Sigmoid colon (tissue), 4 donors: Measurements from ENCODE around the gene PPARA.

Experiments used
- POLR2AphosphoS5 ChIP-seq, 4 donors: sonication (generic); formaldehyde crosslinking; IDR thresholded peaks; one replicate each; pipeline ENCODE4 v1.6.1; 2017; ENCODE audit warnings: antibody characterized with exemption in 4 of 4
- TF ChIP-seq, protein P1 (sequence below), 4 experiments: fragments of 450-650 bp in 3 of 4; fragments of 200-600 bp in 1 of 4; IDR thresholded peaks; one replicate each; pipeline ENCODE4 v1.5.1; 2016 to 2019; ENCODE audit warnings: antibody characterized with exemption in 4 of 4, mild to moderate bottlenecking in 3 of 4, moderate library complexity in 2 of 4

DNA sequence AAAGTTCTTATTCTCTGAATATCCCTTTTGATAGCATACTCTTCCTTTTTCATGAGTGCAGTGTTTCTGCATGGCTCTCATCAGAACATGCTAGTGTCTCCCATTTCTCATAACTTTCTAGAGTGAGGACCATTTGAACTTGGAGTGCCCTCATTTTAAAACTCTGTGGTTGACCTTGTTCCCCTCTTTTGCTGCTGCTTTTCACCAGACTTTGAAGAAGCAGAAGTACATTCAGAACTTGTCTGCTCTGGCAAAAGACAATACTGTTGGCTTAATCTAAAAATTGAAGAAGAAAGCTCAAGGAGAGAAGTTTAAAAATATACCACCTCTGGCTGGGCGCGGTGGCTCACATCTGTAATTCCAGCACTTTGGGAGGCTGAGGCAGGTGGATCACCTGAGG is 35.0 kb downstream of the PPARA start:
- TF ChIP-seq, protein P1, sequence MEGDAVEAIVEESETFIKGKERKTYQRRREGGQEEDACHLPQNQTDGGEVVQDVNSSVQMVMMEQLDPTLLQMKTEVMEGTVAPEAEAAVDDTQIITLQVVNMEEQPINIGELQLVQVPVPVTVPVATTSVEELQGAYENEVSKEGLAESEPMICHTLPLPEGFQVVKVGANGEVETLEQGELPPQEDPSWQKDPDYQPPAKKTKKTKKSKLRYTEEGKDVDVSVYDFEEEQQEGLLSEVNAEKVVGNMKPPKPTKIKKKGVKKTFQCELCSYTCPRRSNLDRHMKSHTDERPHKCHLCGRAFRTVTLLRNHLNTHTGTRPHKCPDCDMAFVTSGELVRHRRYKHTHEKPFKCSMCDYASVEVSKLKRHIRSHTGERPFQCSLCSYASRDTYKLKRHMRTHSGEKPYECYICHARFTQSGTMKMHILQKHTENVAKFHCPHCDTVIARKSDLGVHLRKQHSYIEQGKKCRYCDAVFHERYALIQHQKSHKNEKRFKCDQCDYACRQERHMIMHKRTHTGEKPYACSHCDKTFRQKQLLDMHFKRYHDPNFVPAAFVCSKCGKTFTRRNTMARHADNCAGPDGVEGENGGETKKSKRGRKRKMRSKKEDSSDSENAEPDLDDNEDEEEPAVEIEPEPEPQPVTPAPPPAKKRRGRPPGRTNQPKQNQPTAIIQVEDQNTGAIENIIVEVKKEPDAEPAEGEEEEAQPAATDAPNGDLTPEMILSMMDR (IDR thresholded peaks at IDR 0.05) = no peak
- TF ChIP-seq POLR2AphosphoS5 (IDR thresholded peaks at IDR 0.05) = no peak
